Lower leg skin (tissue), 4 donors: ENCODE results near the gene LYVE1. TPM values are rescaled to one million over a fixed set of nuclear protein-coding genes. Genes with fewer than 3 reads are reported as not detected.

Experiments used
- DNase-seq, 2 donors: peaks; one replicate each; pipeline ENCODE4 v3.0.0-alpha.2; 2019; ENCODE audit warnings: low spot score in 2 of 2
- H3K4me3 ChIP-seq: fragments of 200-600 bp; sonication (generic); 2 replicates; pipeline ENCODE4 v1.5.1; 2017; ENCODE audit warnings: mild to moderate bottlenecking, low read depth; ENCODE audit not compliant: poor library complexity, severe bottlenecking
- POLR2A ChIP-seq, 2 donors: fragments of 450-650 bp; IDR thresholded peaks; one replicate each; pipeline ENCODE4 v1.6.1; 2016 to 2017; ENCODE audit warnings: antibody characterized with exemption in 2 of 2, mild to moderate bottlenecking in 1 of 2, moderate library complexity in 1 of 2
- WGBS, 2 donors: methylation state at CpG; one replicate each; pipeline ENCODE4 v1.1.5; 2018; 5-methylcytosine and 5-hydroxymethylcytosine counted together
- intact Hi-C: fragments of 100-400 bp; cut with DNase I; formaldehyde crosslinking; loops from one replicate; pipeline ENCODE4 v1.15.0; 2023; ENCODE audit warnings: low total_unique reads
- total RNA-seq, 4 donors: library from RNA; depleted of rRNA; stranded (reverse); fragments of >200 nt; gene quantifications; one replicate each; pipeline ENCODE4 v1.1.0, GENCODE V29; 2016
- TF ChIP-seq, protein P1 (sequence below), 3 donors: fragments of 450-650 bp; IDR thresholded peaks; one replicate each; pipeline ENCODE4 v1.5.1; 2016; ENCODE audit warnings: antibody characterized with exemption in 3 of 3, mild to moderate bottlenecking in 3 of 3, moderate library complexity in 2 of 3

LYVE1 gene
- total RNA-seq, 4 donors from 2014 or later = 14.3 to 29.0 (median 20.6) TPM

DNA sequence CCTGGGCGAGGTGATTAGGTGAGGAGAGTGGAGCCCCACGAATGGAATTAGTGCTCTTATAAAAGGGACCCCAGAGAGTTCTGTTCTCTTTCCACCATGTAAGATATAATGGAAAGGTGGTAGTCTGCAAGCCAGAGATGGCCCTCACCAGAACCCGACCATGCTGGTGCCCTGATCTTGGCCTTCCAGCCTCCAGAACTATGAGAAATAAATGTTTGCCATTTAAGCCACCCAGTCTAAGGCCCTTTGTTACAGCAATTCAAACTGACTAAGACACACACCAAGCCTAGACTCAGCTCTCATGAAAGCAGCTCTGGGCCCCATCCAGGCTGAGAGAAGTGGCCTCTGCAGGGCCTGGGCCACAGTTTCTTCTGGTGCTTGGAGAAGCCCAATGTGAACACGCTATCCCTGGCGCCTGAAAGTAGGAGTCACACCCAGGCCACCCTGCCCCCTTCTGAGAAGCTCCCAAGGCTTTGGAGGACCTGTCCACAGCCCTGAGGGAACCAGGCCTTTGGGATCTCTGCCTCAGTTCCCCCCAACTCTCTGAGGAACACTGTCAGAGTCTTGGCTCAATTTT is 35.3 kb upstream of the LYVE1 start:
- TF ChIP-seq, protein P1, sequence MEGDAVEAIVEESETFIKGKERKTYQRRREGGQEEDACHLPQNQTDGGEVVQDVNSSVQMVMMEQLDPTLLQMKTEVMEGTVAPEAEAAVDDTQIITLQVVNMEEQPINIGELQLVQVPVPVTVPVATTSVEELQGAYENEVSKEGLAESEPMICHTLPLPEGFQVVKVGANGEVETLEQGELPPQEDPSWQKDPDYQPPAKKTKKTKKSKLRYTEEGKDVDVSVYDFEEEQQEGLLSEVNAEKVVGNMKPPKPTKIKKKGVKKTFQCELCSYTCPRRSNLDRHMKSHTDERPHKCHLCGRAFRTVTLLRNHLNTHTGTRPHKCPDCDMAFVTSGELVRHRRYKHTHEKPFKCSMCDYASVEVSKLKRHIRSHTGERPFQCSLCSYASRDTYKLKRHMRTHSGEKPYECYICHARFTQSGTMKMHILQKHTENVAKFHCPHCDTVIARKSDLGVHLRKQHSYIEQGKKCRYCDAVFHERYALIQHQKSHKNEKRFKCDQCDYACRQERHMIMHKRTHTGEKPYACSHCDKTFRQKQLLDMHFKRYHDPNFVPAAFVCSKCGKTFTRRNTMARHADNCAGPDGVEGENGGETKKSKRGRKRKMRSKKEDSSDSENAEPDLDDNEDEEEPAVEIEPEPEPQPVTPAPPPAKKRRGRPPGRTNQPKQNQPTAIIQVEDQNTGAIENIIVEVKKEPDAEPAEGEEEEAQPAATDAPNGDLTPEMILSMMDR (IDR thresholded peaks at IDR 0.05) = no peak
- no peak for TF ChIP-seq POLR2A (IDR thresholded peaks at IDR 0.05)
- intact Hi-C loops = no loop called here
- WGBS, 2 donors = 87 to 97% methylated on average over 5 of the region's 5 CpGs
- peak in 1 of 2 donors; percentile 13 for DNase-seq
- no peak overlapping the region for H3K4me3 ChIP-seq

DNA sequence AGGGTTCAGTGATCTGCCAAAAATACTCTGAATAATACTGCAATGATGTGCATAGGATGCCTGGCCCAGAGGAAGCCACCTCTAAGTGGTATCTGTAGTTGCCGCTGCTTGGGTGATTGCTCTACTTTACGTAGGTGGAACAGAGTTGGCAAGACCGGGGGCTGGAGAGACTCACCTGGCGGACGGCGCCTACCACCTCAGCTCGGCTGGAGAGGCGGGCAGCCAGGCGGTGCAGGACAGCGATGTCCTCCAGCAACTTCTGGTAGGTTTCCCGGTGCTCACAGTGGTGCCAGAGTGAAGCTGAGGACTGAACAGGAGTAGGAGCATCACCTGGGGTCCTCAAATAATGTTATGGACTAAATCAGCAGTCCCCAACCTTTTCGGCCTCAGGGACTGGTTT is 34.5 kb upstream of the LYVE1 start:
- DNase-seq = peak in 1 of 2 donors; percentile 10
- TF ChIP-seq, protein P1 (IDR thresholded peaks at IDR 0.05) = no peak
- TF ChIP-seq POLR2A (IDR thresholded peaks at IDR 0.05) = no peak
- intact Hi-C loops = no loop called here
- 96 to 98% methylated on average over 12 of the region's 12 CpGs for WGBS, 2 donors
- no peak overlapping the region for H3K4me3 ChIP-seq

DNA sequence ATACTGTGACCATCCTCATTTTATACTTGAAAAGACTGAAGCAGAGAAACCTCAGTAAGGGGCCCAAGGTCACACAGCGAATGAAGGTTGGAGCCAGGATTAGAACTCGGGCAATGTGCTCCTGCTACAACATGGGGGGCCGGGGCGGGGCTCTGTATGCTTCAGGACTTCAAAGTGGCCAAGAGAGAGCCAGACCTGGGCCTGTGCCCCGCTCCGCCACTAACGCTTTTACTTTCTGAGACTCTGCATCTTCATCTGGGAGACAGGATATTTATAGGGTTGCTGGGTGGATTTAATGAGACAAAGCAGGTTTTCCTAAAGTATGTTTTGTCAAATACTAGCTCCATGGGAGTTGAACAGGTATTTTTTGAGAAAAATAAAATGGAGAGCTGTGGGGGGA is 33.9 kb upstream of the LYVE1 start:
- intact Hi-C loops = no loop called here
- H3K4me3 ChIP-seq = no peak overlapping the region
- TF ChIP-seq, protein P1 (IDR thresholded peaks at IDR 0.05) = no peak
- TF ChIP-seq POLR2A (IDR thresholded peaks at IDR 0.05) = no peak
- peak in 1 of 2 donors; percentile 11 for DNase-seq
- WGBS, 2 donors = 80 to 93% methylated on average over 7 of the region's 7 CpGs

DNA sequence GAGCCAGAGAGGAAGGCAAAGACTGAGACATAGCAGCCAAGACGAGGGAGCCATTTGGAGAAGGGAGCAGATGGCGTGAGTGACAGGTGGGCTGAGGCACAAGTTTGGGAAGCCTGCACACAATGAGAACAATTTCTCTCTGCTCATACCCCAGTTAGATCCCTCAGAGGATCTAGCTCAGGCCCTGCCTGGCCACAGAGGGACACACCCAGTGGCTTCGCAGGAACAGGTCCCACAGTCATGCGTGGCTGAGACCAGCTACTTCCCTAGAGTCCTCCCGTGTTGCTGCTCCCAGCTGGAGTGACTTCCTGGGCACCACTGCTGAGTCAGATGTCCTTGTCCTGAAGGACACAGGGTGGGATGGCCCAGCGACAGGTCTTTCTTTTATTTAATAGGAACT is 33.4 kb upstream of the LYVE1 start:
- intact Hi-C loops = no loop called here
- peak in 1 of 2 donors; percentile 18 for DNase-seq
- 72 to 73% methylated on average over 3 to 4 of the region's 6 CpGs for WGBS, 2 donors
- H3K4me3 ChIP-seq = no peak overlapping the region
- no peak for TF ChIP-seq POLR2A (IDR thresholded peaks at IDR 0.05)
- TF ChIP-seq, protein P1 (IDR thresholded peaks at IDR 0.05) = no peak

DNA sequence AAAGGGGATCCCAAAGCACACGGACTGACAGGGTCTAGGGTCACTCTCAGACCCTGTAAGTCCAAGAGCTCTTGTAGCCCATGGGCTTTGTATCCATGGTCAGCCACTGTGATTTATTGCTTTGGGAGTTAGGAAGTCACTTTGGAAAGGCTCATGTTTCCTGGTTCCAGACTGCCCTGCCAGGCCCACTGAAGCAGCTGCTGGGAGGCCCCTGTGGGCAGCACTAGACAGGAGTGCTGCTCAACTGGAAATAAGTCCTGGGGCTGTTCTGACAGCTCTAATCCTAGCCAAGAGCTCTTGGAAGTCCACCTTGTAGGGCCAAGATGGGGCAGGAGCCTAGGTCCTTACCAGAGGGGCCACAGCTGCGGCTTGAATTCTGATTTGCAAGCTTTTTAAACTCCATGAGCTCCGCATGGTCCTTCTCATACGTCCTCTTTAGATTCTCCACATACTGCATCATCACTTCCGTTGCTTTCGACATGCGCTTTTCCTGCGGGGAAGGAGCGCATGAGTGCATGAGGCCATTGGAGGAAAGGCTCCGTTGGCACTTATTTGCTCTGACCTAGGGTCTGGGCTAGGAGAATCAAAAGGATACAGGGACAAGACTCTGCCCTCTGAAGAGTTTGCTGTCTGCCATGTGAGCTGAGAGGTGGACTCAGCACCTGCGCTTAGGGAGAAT is 32.2 kb upstream of the LYVE1 start:
- TF ChIP-seq POLR2A (IDR thresholded peaks at IDR 0.05) = no peak
- TF ChIP-seq, protein P1 (IDR thresholded peaks at IDR 0.05) = no peak
- peak in 1 of 2 donors; percentile 7 for DNase-seq
- WGBS, 2 donors = 93 to 94% methylated on average over 11 of the region's 11 CpGs
- intact Hi-C loops = no loop called here
- H3K4me3 ChIP-seq = no peak overlapping the region
